NCI-H2196 treated with DMSO at 0.1 percent for 48 hours (cell line): ENCODE measurements around the gene LIPN.

Experiments
- DNase-seq: peaks from one replicate; lab custom pipeline; 2025; ENCODE audit not compliant: unreplicated experiment; lab: John Stamatoyannopoulos, UW

LIPN gene

GRCh38 chr10:88783724-88784123 is 23.9 kb downstream of the LIPN start:
- DNase-seq: no peak

GRCh38 chr10:88786032-88786770 is 26.4 kb downstream of the LIPN start:
- DNase-seq: no peak

- DNase-seq: no peak
Observed at GRCh38 chr10:88787463-88787862, 27.6 kb downstream of the LIPN start.

- DNase-seq: no peak
Observed at GRCh38 chr10:88788924-88789323, 29.1 kb downstream of the LIPN start.

DNA sequence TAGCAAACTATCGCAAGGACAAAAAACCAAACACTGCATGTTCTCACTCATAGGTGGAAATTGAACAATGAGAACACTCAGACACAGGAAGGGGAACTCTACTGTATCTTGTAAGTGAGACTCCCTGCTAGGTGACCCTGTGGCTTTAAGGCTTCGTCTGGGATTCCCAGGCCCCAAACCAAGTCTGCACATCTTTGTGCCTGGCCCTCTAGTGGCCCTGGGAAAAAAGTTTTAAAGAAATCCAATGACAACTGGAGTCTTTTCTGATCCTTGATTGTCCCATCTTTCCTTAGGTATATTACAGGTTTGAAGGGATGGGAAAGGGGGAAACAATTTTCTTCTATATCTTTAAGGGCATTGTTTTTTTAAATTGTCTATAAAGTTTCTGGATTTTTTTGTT is 32.1 kb downstream of the LIPN start:
- no peak for DNase-seq

DNA sequence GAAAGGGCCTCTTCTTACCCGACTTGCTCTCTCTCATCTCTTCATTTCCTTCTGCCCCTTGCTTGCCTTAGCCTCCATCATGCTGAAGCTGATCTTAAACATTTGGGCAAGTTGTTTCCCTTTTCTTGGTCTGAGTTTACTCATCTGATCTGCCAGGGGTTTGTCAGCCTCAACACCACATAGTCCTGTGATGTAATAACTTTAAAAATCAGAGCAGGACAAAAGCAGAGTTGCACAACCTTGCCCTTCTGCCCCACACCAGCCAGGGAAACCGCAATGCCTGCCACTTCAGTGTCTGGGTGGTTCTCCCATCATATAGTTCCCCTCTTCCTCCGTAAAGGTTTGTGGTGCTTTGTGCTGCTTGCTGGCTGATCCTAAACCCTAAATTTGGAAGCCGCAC is 32.8 kb downstream of the LIPN start:
- no peak for DNase-seq

DNA sequence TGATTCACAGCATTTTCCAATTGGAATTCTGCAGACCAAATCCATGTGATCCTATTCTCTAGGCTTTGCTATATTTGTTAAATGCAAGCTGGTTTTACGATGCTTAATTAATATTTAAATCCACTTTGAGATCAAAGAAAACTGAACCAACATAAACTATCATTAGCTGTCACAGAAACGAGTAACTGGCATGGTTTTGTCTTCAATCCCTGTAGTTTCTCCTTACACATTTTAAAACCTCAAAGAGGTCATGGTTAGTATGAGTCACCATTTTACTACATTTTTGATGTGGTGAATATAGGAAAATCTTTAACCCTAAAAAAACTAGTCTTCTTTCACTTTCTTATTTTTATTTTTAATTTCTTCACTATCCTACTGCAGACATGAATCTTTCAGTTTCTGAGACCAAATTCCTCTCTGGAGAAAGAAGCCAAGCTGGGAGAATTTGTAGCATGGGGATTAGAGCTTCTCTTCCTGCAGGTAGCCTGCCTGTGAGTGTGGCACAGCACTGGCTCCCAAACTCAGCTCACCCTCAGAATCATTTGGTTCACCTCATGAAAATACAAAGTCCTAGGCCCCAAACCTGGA is 34.0 kb downstream of the LIPN start:
- DNase-seq: no peak

- no peak for DNase-seq
Observed at GRCh38 chr10:88794731-88795130, 34.9 kb downstream of the LIPN start.

GRCh38 chr10:88800152-88801125 is 40.6 kb downstream of the LIPN start:
- no peak for DNase-seq

DNA sequence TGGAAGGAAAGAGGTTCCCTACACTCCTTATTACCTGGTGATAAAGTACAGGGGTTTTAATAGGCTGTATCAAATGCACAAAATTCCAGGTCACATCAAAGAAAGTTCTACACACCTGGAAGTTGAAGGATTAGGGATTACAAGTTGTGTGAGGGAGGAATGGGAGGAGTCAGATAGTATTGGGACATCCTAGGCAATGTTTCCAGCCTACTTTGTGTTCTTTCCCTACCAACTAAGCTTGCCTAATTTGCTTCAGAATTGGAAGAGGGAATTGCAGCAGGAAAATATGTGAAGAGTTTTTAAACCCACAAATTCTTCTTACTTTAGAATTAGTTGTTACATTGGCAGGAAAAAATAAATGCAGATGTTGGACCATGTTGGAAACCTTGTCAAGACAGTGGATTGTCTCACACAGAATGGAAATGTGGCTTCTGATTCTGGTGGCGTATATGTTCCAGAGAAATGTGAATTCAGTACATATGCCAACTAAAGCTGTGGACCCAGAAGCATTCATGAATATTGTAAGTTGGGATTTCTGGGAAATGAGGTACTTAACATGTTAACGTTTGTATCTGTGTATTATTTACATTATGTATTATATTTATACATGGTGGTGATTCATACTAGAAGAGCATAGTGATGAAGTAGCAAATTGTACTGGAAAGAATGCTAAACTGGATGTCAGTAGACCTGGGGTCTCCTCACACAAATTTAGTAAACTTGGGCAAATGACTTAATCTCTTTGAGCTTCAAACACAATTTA is 42.9 kb downstream of the LIPN start, which contains the start of gene LIPM:
Gene LIPM (plus strand): TSS at position 208 of the 763 bp plus-strand sequence. CDS start 167 bp downstream, at position 375.
- no peak for DNase-seq

GRCh38 chr10:88803641-88804040 is 43.8 kb downstream of the LIPN start:
- no peak for DNase-seq

DNA sequence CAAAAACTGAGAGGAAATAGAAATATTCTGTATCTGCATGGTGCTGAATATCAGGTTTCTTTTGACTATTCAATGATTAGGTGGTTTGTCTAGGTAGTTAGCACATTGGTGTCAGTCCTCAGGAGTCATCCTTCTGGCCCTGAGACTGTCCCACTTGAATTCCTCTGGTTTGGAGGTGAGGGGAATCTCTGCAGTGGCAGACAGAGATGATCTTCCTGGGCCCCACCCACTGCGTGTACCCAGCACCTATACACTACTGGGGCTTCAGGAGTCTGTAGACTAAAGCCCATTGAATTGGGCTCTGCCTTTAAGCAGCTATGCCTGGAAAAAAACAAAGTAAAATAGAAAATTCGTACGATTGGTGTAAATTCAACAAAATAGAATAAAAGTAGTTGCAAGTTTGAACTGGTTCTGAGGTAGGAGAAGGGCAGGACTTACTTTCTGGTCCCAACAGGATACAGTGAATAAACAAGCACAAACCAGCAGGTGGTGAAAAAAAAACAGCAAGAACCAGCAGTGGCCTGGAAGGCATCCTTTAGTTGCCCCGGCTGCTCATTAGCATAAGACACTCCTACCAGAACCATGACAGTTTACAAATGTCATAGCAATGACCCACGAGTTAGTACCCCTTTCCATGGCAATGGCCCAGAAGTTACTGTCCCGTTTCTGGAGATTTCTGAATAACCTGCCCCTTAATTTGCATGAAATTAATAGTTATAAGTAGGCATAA is 44.4 kb downstream of the LIPN start:
- no peak for DNase-seq

DNA sequence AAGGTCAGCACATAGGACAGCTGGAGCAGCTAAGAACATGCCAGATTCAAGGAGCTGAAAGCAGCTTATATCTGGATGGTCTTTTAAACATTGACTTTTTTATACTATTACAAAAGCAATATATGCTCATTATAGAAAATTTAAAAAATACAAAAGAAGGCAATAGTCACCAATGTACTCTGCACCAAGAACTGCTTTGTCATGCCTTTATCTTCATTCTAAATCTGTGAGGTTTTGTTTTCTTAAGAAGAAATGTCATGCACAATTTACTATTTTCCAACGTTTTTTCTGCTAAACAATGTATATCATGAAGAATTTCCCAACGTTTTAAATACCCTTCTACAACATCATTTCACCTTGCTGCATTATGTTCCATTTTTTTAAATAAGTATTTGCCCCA is 45.5 kb downstream of the LIPN start:
- DNase-seq: no peak

GRCh38 chr10:88805924-88806323 is 46.1 kb downstream of the LIPN start:
- no peak for DNase-seq

- DNase-seq: no peak
Observed at GRCh38 chr10:88809621-88810020, 49.8 kb downstream of the LIPN start.

GRCh38 chr10:88810196-88810961 is 50.6 kb downstream of the LIPN start:
- DNase-seq: peak; percentile 31

- DNase-seq: no peak
Observed at GRCh38 chr10:88813200-88813599, 53.4 kb downstream of the LIPN start.

- no peak for DNase-seq
Observed at GRCh38 chr10:88819290-88819689, 59.5 kb downstream of the LIPN start.

DNA sequence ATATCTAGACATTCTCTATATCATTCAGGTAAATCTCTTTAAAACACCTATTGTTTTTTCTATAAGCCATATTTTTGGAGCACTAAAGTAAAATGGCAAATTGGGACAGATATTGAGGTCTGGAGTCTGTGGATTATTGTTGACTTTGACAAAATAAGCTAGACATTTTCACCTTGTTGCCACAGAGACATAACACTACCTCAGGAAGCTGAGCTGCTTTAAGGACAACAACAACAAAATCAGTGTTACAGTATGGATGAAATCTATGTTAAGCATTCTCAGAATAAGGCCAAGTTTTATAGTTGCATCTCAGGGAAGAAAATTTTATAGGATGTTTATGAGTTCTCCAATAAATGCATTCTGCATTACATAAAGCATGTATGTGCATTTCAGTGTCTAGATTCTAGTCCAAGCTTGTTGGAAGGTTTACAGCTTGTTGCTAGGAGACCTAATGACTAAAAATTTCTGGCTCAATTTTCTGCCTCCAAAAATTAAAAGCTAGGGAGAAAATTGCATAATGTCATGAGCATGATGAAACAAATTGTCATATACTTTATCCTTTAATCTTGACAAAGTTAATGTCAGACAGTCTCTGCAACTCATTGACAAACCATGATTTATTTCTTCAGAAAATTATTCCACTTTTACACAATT is 61.1 kb downstream of the LIPN start:
- DNase-seq: no peak
